H9 (cell line): ENCODE results near the gene DARS1. TPM values are rescaled to one million over a fixed set of nuclear protein-coding genes. Genes with fewer than 3 reads are reported as not detected.

Source experiments
- DNase-seq: peaks from one replicate; pipeline ENCODE4 v3.0.0-alpha.2; 2017
- H2AFZ ChIP-seq: one replicate; pipeline ENCODE4 v1.6.1; 2013; ENCODE audit warnings: mild to moderate bottlenecking, low read length, control low read depth, moderate library complexity
- H2AK5ac ChIP-seq: 2 replicates; pipeline ENCODE4 v1.6.1; 2013; ENCODE audit warnings: low read length, control low read depth, mixed read lengths; ENCODE audit not compliant: insufficient read length
- H2BK120ac ChIP-seq: one replicate; pipeline ENCODE4 v1.6.1; 2013; ENCODE audit warnings: low read depth, mild to moderate bottlenecking, low read length, control low read depth, inconsistent platforms; ENCODE audit not compliant: poor library complexity, severe bottlenecking
- H2BK12ac ChIP-seq: 2 replicates; pipeline ENCODE4 v1.6.1; 2013; ENCODE audit warnings: low read length, control low read depth, mixed read lengths, low read depth; ENCODE audit not compliant: insufficient read length
- H2BK15ac ChIP-seq: 2 replicates; pipeline ENCODE4 v1.6.1; 2013; ENCODE audit warnings: low read depth, low read length, control low read depth
- H2BK20ac ChIP-seq: one replicate; pipeline ENCODE4 v1.6.1; 2013; ENCODE audit warnings: low read depth, mild to moderate bottlenecking, low read length, control low read depth, inconsistent platforms; ENCODE audit not compliant: poor library complexity, severe bottlenecking
- H2BK5ac ChIP-seq: 2 replicates; pipeline ENCODE4 v1.6.1; 2013; ENCODE audit warnings: low read length, control low read depth, mixed read lengths; ENCODE audit not compliant: insufficient read length
- H3K14ac ChIP-seq: 2 replicates; pipeline ENCODE4 v1.6.1; 2013; ENCODE audit warnings: low read length, control low read depth; ENCODE audit not compliant: insufficient read depth
- H3K18ac ChIP-seq: 2 replicates; pipeline ENCODE4 v1.6.1; 2013; ENCODE audit warnings: low read depth, mild to moderate bottlenecking, mixed read lengths, low read length, control low read depth; ENCODE audit not compliant: insufficient read length
- H3K23ac ChIP-seq: 2 replicates; pipeline ENCODE4 v1.6.1; 2013; ENCODE audit warnings: low read length, control low read depth, mixed read lengths, low read depth; ENCODE audit not compliant: insufficient read length
- H3K23me2 ChIP-seq: 2 replicates; pipeline ENCODE4 v1.6.1; 2013; ENCODE audit warnings: low read depth, mild to moderate bottlenecking, mixed read lengths, low read length, control low read depth; ENCODE audit not compliant: insufficient read length, poor library complexity, severe bottlenecking
- H3K27ac ChIP-seq: 2 replicates; pipeline ENCODE4 v1.5.1; 2013; ENCODE audit warnings: low read length, control low read depth, mixed read lengths, low read depth; ENCODE audit not compliant: insufficient read length
- H3K27me3 ChIP-seq: 2 replicates; pipeline ENCODE4 v1.6.1; 2013; ENCODE audit warnings: low read length, control low read depth, inconsistent platforms; ENCODE audit not compliant: insufficient read depth
- H3K4ac ChIP-seq: 2 replicates; pipeline ENCODE4 v1.6.1; 2013; ENCODE audit warnings: low read depth, mild to moderate bottlenecking, control low read depth, inconsistent platforms, low read length, moderate library complexity
- H3K4me1 ChIP-seq: 2 replicates; pipeline ENCODE4 v1.6.1; 2013; ENCODE audit warnings: low read length, control low read depth, inconsistent platforms; ENCODE audit not compliant: insufficient read depth
- H3K4me2 ChIP-seq: 2 replicates; pipeline ENCODE4 v1.6.1; 2013; ENCODE audit warnings: low read length, control low read depth, mixed read lengths; ENCODE audit not compliant: insufficient read length, insufficient read depth
- H3K56ac ChIP-seq: 2 replicates; pipeline ENCODE4 v1.6.1; 2013; ENCODE audit warnings: low read depth, mild to moderate bottlenecking, mixed read lengths, low read length, control low read depth; ENCODE audit not compliant: insufficient read length
- H3K79me1 ChIP-seq: 2 replicates; pipeline ENCODE4 v1.6.1; 2013; ENCODE audit warnings: low read depth, mild to moderate bottlenecking, moderate library complexity, low read length, control low read depth, inconsistent platforms; ENCODE audit not compliant: insufficient read depth, poor library complexity, severe bottlenecking
- H3K79me2 ChIP-seq: 2 replicates; pipeline ENCODE4 v1.6.1; 2013; ENCODE audit warnings: low read length, control low read depth, inconsistent platforms; ENCODE audit not compliant: insufficient read depth
- H3K9ac ChIP-seq: 2 replicates; pipeline ENCODE4 v1.6.1; 2013; ENCODE audit warnings: low read length, control low read depth, mixed read lengths; ENCODE audit not compliant: insufficient read length; ENCODE audit errors: extremely low read depth
- H3K9me3 ChIP-seq: one replicate; pipeline ENCODE4 v1.6.1; 2013; ENCODE audit warnings: low read depth, low read length, inconsistent platforms; ENCODE audit not compliant: control insufficient read depth
- H3T11ph ChIP-seq: one replicate; pipeline ENCODE4 v1.6.1; 2013; ENCODE audit warnings: mild to moderate bottlenecking, low read length, control low read depth, inconsistent platforms
- H4K20me1 ChIP-seq: one replicate; pipeline ENCODE4 v1.6.1; 2013; ENCODE audit not compliant: control insufficient read depth, insufficient read length, insufficient read depth
- H4K5ac ChIP-seq: 2 replicates; pipeline ENCODE4 v1.6.1; 2013; ENCODE audit warnings: low read depth, mild to moderate bottlenecking, mixed read lengths, low read length, control low read depth; ENCODE audit not compliant: insufficient read length
- H4K8ac ChIP-seq: replicated peaks from 2 replicates; pipeline ENCODE4 v1.6.1; 2013; ENCODE audit warnings: low read length, control low read depth, mixed read lengths, low read depth; ENCODE audit not compliant: insufficient read length
- H4K91ac ChIP-seq: 2 replicates; pipeline ENCODE4 v1.6.1; 2013; ENCODE audit warnings: low read depth, mild to moderate bottlenecking, moderate library complexity, mixed read lengths, low read length, control low read depth; ENCODE audit not compliant: insufficient read length
- H3K27ac Mint-ChIP-seq, 3 experiments: 2 replicates in 2 of 3; 3 replicates in 1 of 3; pipeline ENCODE4 v1.8.0; 2020 to 2021; ENCODE audit warnings: mixed read lengths in 3 of 3, mild to moderate bottlenecking in 1 of 3, moderate library complexity in 1 of 3
- H3K27me3 Mint-ChIP-seq: 2 replicates; pipeline ENCODE4 v1.8.0; 2021; ENCODE audit warnings: low read depth, mild to moderate bottlenecking, moderate library complexity, mixed read lengths
- H3K36me3 Mint-ChIP-seq, 3 experiments: 2 replicates in 2 of 3; 3 replicates in 1 of 3; pipeline ENCODE4 v1.8.0; 2020 to 2021; ENCODE audit warnings: low read depth in 3 of 3, mixed read lengths in 3 of 3; ENCODE audit not compliant: insufficient read depth in 1 of 3
- H3K4me1 Mint-ChIP-seq, 2 experiments: 2 replicates each; pipeline ENCODE4 v1.8.0; 2020; ENCODE audit warnings: mixed read lengths in 2 of 2
- H3K4me3 Mint-ChIP-seq, 2 experiments: 2 replicates in 1 of 2; 3 replicates in 1 of 2; pipeline ENCODE4 v1.8.0; 2020 to 2021; ENCODE audit warnings: mild to moderate bottlenecking in 2 of 2, mixed read lengths in 2 of 2, moderate library complexity in 1 of 2
- H3K9me3 Mint-ChIP-seq, 2 experiments: 2 replicates in 1 of 2; 3 replicates in 1 of 2; pipeline ENCODE4 v1.8.0; 2020; ENCODE audit warnings: mild to moderate bottlenecking in 2 of 2, mixed read lengths in 2 of 2, moderate library complexity in 1 of 2
- CTCF ChIP-seq: fragments of 200-600 bp; sonication (generic); conservative IDR thresholded peaks from 3 replicates; pipeline ENCODE4 v1.8.0; 2021; ENCODE audit warnings: antibody characterized with exemption, mild to moderate bottlenecking
- WGBS: extraction: QIAGEN DNeasy Blood & Tissue Kit; methylation state at CpG from one replicate; pipeline ENCODE4 v1.1.7; 2013; ENCODE audit warnings: missing lambda C conversion rate, low lambda C conversion rate, mixed read lengths; ENCODE audit not compliant: insufficient read length; ENCODE audit errors: extremely low coverage; 5-methylcytosine and 5-hydroxymethylcytosine counted together
- total RNA-seq: library from RNA; stranded (reverse); gene quantifications from 2 replicates; pipeline ENCODE4 v1.2.1, GENCODE V29; 2021

DARS1 gene
- total RNA-seq, 1 experiment from 2014 or later, result 117 TPM

DNA sequence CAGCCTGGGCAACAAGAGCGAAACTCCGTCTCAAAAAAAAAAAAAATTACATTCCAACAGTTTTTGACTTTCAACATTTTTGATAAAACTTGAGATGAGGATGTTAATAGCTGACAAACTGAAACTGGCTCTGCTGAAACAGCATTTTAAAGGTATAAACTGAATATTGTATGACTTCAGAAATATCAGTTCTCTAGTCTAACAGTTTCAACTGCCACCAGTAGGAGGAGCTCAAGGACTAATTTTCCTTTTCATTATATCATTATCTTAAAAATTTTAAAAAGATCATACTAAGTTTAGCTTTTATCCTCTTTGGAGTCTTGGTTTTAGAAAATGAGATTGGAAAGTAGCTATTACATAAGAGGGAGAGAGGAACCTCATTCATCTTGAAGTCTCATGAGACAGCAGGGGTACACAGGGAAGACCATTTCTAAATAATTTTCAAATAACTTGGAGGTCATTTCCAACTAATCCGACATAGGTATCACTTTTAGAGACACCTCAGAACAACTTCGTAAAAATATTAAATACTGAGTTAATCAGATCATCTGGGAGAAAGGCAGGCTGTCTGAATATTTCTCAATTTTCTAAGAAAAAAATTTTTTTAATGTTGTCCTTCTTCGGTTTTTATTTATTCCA is 71.6 kb downstream of the DARS1 start:
- Mint-ChIP-seq H3K4me3 (no peak overlapping the region), H3K27me3 (no peaks in the 10 kb centered on the region), H3K36me3 (peaks cover 7 to 31% (median 26%) of the 10 kb centered on the region in 3 experiments; a peak in 6 of 7 replicates), H3K27ac (peak overlapping the region in 1 of 3 experiments; percentile 79; a peak in 1 of 7 replicates), H3K9me3 (no peaks in the 10 kb centered on the region), H3K4me1 (no peaks in the 10 kb centered on the region)
- no peaks in the 10 kb centered on the region for H3K27me3 ChIP-seq
- H4K5ac ChIP-seq, result no peak overlapping the region
- H3K23ac ChIP-seq, result no peak overlapping the region
- no peak overlapping the region for H3K4me2 ChIP-seq
- H3K4ac ChIP-seq, result no peak overlapping the region
- H3K18ac ChIP-seq, result no peak overlapping the region
- no peak overlapping the region for H2BK12ac ChIP-seq
- H4K8ac ChIP-seq, result no peak overlapping the region
- H4K20me1 ChIP-seq, result no peaks in the 10 kb centered on the region
- no peak overlapping the region for H3K9ac ChIP-seq
- no peak overlapping the region for H2BK5ac ChIP-seq
- H4K91ac ChIP-seq, result no peak overlapping the region
- no peaks in the 10 kb centered on the region for H3K4me1 ChIP-seq
- no peaks in the 10 kb centered on the region for H3K79me2 ChIP-seq
- no peak overlapping the region for H3K56ac ChIP-seq
- no peak overlapping the region for H3T11ph ChIP-seq
- DNase-seq, result no peak
- WGBS, result no CpG with 5 or more reads among the region's 5 CpGs
- no peaks in the 10 kb centered on the region for H3K9me3 ChIP-seq
- no peak overlapping the region for H3K27ac ChIP-seq
- no peak overlapping the region for H2BK15ac ChIP-seq
- TF ChIP-seq CTCF, result peak; percentile 88
- H2AFZ ChIP-seq, result no peak overlapping the region
- no peak overlapping the region for H2BK20ac ChIP-seq
- no peaks in the 10 kb centered on the region for H3K23me2 ChIP-seq
- no peak overlapping the region for H3K14ac ChIP-seq
- H3K79me1 ChIP-seq, result no peaks in the 10 kb centered on the region
- no peak overlapping the region for H2AK5ac ChIP-seq
- H2BK120ac ChIP-seq, result no peak overlapping the region
